ENCODE measurements around the gene EID2.

DNA sequence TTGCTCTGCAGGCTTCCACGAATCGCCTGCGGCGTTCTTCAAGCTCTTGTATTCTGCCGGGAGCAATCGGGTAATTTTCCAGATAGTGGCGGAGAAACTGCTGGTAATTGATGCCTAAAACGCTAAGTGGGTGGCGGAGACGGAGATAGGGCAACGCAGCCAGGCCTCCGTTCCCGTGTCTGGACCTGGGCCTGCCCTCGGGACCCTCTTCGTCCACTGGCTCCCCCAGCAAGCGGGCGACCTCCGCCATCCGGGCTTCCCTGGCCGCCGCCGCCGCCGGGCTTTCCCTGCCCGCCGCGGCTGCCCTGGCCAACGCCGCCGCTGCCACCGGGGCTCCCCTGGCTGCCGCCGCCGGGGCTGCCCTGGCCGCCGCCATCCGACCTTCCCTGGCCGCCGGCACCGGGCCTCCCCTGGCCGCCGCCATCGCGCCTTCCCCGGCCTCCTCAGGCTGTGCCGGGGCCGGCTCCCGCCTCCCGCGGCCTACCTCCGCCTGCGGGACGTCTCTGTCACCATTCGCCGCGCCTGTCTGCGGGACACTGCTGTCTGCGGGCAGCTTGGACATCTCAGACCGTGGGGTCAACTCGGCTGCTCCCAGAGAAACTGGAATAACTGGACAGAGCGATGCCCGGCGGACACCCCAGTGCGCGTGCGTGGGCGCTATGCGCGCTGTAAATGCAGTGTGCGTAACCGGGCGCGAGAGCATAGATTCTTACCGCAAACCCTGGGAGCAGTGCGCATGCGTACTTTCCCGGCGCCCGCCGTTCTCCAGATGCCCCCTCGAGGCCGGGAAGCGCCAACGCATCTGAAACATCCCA, at the start of gene EID2:
- no peak; the same call in 1 of the 2 replicates for TF ChIP-seq GATA2 (IDR thresholded peaks at IDR 0.05; ENCODE audit: low read depth, low read length)
- TF ChIP-seq GATA3 (IDR thresholded peaks at IDR 0.05; ENCODE audit: low read depth, low read length): no peak
